Vagina (tissue), 2 donors: ENCODE results near the gene XCL2. TPM values are rescaled to one million over a fixed set of nuclear protein-coding genes. Genes with fewer than 3 reads are reported as not detected.

Source experiments
- DNase-seq, 2 donors: peaks; one replicate each; pipeline ENCODE4 v3.0.0-alpha.2; 2017; ENCODE audit errors: extremely low spot score in 2 of 2
- H3K27ac ChIP-seq: fragments of 200-600 bp; sonication (generic); one replicate; pipeline ENCODE4 v1.5.1; 2019
- H3K27me3 ChIP-seq: fragments of 200-600 bp; sonication (generic); one replicate; pipeline ENCODE4 v1.5.1; 2019
- H3K36me3 ChIP-seq, 2 donors: fragments of 200-600 bp; sonication (generic); one replicate each; pipeline ENCODE4 v1.5.1; 2017 to 2019
- H3K4me1 ChIP-seq: fragments of 200-600 bp; sonication (generic); one replicate; pipeline ENCODE4 v1.5.1; 2019
- H3K4me3 ChIP-seq, 2 donors: fragments of 200-600 bp; sonication (generic); 1 replicate in 1 of 2; 2 replicates in 1 of 2; pipeline ENCODE4 v1.5.1; 2016 to 2019
- H3K9me3 ChIP-seq: fragments of 200-600 bp; sonication (generic); one replicate; pipeline ENCODE4 v1.5.1; 2019
- POLR2A ChIP-seq, 2 donors: fragments of 450-650 bp; IDR thresholded peaks; one replicate each; pipeline ENCODE4 v1.6.1; 2017; ENCODE audit warnings: antibody characterized with exemption in 2 of 2, mild to moderate bottlenecking in 2 of 2, moderate library complexity in 2 of 2
- POLR2AphosphoS5 ChIP-seq, 2 donors: sonication (generic); formaldehyde crosslinking; IDR thresholded peaks; one replicate each; pipeline ENCODE4 v1.9.0; 2017; ENCODE audit warnings: antibody characterized with exemption in 2 of 2, mild to moderate bottlenecking in 2 of 2, low read depth in 1 of 2; ENCODE audit not compliant: insufficient read depth in 1 of 2
- intact Hi-C: fragments of 100-400 bp; cut with DNase I; formaldehyde crosslinking; loops from one replicate; pipeline ENCODE4 v1.15.1; 2023
- total RNA-seq: library from RNA; depleted of rRNA; stranded (reverse); fragments of >200 nt; gene quantifications from one replicate; pipeline ENCODE4 v1.2.3, GENCODE V29; 2016
- TF ChIP-seq, protein P1 (sequence below), 3 experiments: fragments of 450-650 bp in 2 of 3; fragments of 200-600 bp in 1 of 3; sonication (generic) in 1 of 3; IDR thresholded peaks; one replicate each; pipeline ENCODE4 v1.5.1; 2017 to 2019; ENCODE audit warnings: antibody characterized with exemption in 3 of 3, mild to moderate bottlenecking in 2 of 3, moderate library complexity in 2 of 3

XCL2 gene
- total RNA-seq, 1 donor from 2014 or later, result not detected

GRCh38 chr1:168555508-168556046 lies 11.8 kb upstream of the XCL2 start:
- Histone ChIP-seq H3K36me3 (no peaks in the 10 kb centered on the region), H3K27me3 (no peaks in the 10 kb centered on the region), H3K9me3 (no peaks in the 10 kb centered on the region), H3K27ac (no peak overlapping the region), H3K4me1 (no peaks in the 10 kb centered on the region), H3K4me3 (no peak overlapping the region)
- TF ChIP-seq POLR2AphosphoS5 (IDR thresholded peaks at IDR 0.05; ENCODE audit: insufficient read depth in 1 of 2, low read depth in 1 of 2) (no peak), POLR2A (IDR thresholded peaks at IDR 0.05) (no peak)
- TF ChIP-seq, protein P1, sequence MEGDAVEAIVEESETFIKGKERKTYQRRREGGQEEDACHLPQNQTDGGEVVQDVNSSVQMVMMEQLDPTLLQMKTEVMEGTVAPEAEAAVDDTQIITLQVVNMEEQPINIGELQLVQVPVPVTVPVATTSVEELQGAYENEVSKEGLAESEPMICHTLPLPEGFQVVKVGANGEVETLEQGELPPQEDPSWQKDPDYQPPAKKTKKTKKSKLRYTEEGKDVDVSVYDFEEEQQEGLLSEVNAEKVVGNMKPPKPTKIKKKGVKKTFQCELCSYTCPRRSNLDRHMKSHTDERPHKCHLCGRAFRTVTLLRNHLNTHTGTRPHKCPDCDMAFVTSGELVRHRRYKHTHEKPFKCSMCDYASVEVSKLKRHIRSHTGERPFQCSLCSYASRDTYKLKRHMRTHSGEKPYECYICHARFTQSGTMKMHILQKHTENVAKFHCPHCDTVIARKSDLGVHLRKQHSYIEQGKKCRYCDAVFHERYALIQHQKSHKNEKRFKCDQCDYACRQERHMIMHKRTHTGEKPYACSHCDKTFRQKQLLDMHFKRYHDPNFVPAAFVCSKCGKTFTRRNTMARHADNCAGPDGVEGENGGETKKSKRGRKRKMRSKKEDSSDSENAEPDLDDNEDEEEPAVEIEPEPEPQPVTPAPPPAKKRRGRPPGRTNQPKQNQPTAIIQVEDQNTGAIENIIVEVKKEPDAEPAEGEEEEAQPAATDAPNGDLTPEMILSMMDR (IDR thresholded peaks at IDR 0.05), result no peak
- DNase-seq, result no peak
- intact Hi-C loops, result no loop called here

DNA sequence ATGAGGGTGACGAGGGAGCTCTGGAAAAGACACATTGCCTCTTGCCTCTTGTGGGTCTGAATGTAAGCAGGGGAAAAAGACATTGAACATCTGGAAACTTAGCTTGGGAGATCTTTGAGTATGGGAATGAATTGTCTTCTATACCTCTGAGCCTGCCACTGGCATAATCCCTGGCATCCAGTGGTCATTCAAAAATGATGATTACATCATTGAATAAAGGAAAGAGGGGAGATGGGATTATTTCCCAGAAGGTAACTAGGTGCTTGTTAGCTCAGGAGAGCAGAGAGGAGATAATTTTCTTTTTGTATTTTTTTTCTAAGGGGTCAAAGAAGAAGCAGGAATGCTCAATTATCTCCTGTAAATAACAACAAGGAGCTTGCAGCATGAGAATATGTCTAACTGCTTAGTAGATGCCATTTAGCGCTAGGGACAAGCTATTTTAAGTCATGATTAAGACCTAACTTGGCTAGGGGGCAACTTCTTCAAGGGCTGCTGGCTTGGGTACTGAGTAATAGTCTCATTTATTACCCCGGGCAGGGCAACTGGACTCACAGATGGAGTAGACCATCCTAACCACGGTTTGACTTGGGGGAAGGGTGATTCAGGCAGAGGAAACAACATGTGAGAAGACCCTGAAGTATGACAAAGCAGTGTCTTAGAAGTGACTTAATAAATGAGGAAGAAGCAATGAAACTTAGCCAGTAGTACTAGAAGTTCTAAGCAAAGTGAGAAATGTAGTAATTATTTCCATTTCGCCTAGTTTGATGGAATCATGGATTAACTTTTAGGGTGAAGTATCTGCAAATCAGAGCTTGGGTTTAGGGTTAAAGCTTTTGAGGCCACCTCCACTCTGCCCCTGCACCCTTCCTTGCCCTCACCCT lies 11.0 kb upstream of the XCL2 start:
- no peaks in the 10 kb centered on the region for H3K9me3 ChIP-seq
- H3K36me3 ChIP-seq, result no peaks in the 10 kb centered on the region
- no peak for DNase-seq
- H3K27me3 ChIP-seq, result no peaks in the 10 kb centered on the region
- intact Hi-C loops, result no loop called here
- no peak overlapping the region for H3K4me3 ChIP-seq
- no peak overlapping the region for H3K27ac ChIP-seq
- no peaks in the 10 kb centered on the region for H3K4me1 ChIP-seq
- TF ChIP-seq, protein P1 (IDR thresholded peaks at IDR 0.05), result no peak
- TF ChIP-seq POLR2A (IDR thresholded peaks at IDR 0.05) (no peak), POLR2AphosphoS5 (IDR thresholded peaks at IDR 0.05; ENCODE audit: insufficient read depth in 1 of 2, low read depth in 1 of 2) (no peak)

DNA sequence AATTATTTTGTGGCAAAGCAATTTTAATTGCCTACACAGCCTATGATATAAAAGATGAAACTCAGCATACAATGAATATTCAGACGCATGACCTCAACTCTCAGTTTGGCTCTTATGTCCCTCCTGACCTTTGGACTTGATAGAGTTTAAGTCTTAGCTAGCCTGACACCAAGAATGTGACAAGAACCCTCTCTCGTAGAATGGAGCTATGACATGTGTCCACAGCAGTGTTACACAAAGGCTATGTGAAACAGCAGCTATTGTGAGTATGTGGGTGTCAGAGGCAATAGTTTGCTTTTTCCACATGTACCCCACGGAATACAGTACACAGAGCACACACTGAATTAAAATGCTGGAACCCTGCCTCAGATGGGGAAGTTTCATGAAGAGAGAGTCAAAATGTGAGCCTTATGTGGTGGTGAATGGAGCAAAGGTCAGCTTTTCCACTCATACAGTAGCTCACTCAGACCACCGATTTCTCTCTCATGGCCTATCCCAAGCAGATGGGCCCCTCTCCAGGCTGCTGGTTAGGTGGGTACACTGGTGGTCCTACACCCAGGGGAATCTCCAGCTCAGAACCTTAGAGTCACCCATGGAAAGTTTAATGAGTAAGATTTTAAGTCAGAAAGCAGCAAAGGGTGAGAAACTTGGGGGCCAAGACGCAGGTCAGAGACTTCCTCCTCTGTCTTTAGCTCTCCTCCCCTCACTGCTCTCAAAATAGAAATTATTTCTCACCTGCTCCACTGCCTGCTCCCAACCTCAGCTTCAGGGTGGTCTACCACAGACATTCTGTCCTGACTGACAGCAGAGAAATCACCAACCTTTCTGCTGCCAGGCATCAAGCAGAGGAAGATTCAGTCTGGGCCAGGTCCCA lies 10.1 kb upstream of the XCL2 start:
- no peaks in the 10 kb centered on the region for H3K9me3 ChIP-seq
- intact Hi-C loops, result no loop called here
- no peak for DNase-seq

GRCh38 chr1:168552961-168553360 lies 9.2 kb upstream of the XCL2 start:
- H3K4me1 ChIP-seq, result no peaks in the 10 kb centered on the region
- DNase-seq, result no peak
- H3K27me3 ChIP-seq, result no peaks in the 10 kb centered on the region
- intact Hi-C loops, result no loop called here
- no peak for TF ChIP-seq POLR2AphosphoS5 (IDR thresholded peaks at IDR 0.05; ENCODE audit: insufficient read depth in 1 of 2, low read depth in 1 of 2)
- TF ChIP-seq, protein P1 (IDR thresholded peaks at IDR 0.05), result no peak
- no peak for TF ChIP-seq POLR2A (IDR thresholded peaks at IDR 0.05)
- H3K4me3 ChIP-seq, result no peak overlapping the region
- H3K36me3 ChIP-seq, result no peaks in the 10 kb centered on the region
- H3K27ac ChIP-seq, result no peak overlapping the region
- H3K9me3 ChIP-seq, result no peaks in the 10 kb centered on the region

More for the DNA sequence above, 10.1 kb upstream of the XCL2 start:
- Histone ChIP-seq H3K27ac (no peak overlapping the region), H3K27me3 (no peaks in the 10 kb centered on the region), H3K4me3 (no peak overlapping the region), H3K4me1 (no peaks in the 10 kb centered on the region), H3K36me3 (no peaks in the 10 kb centered on the region)
- TF ChIP-seq POLR2A (IDR thresholded peaks at IDR 0.05) (no peak), POLR2AphosphoS5 (IDR thresholded peaks at IDR 0.05; ENCODE audit: insufficient read depth in 1 of 2, low read depth in 1 of 2) (no peak)
- TF ChIP-seq, protein P1 (IDR thresholded peaks at IDR 0.05), result no peak
